ENCODE measurements around the gene IQGAP2. TPM values are rescaled to one million over a fixed set of nuclear protein-coding genes. Genes with fewer than 3 reads are reported as not detected.

The IQGAP2 gene
- total and polyA plus RNA-seq, 2 of the 8 experiments (the other 6 are each of a cell fraction or from before 2014, with no cell fraction given), result 19.7 to 66.0 TPM

- no peak overlapping the region for H4K91ac ChIP-seq (replicated peaks; ENCODE audit: insufficient read length, low read length)
- peaks cover 6 to 37% (median 33%) of the 10 kb centered on the region in 4 experiments for H3K4me1 ChIP-seq (replicated peaks in 1 of 4; ENCODE audit: control insufficient read depth in 3 of 4, insufficient read depth in 4 of 4, low read length in 3 of 4)
- H3K23me2 ChIP-seq (ENCODE audit: low read depth, low read length), result peaks cover 2% of the 10 kb centered on the region; the same call in 1 of the 2 replicates
- no peak overlapping the region; the same call in 1 of the 2 replicates for H2BK5ac ChIP-seq (ENCODE audit: low read depth, low read length)
- no peaks in the 10 kb centered on the region for H3K27me3 ChIP-seq (replicated peaks in 1 of 4; ENCODE audit: control insufficient read depth in 3 of 4, extremely low read depth in 1 of 4, insufficient read depth in 3 of 4, low read length in 3 of 4)
- no peak overlapping the region for H3K23ac ChIP-seq (ENCODE audit: insufficient read length)
- no peak overlapping the region for H2AK5ac ChIP-seq (ENCODE audit: low read depth, low read length)
- ChIA-PET POLR2A (ENCODE audit: partially characterized antibody) (no interaction called here), CTCF (ENCODE audit: partially characterized antibody) (interaction anchor here (0.9 to 6.5 kb wide), 9 partner anchors 14 to 96 kb away, joined by 3 to 69 read pairs (median 7); partner anchors contain the start of gene IQGAP2)
- H2AFZ ChIP-seq (ENCODE audit: low read length), result no peak overlapping the region
- H2BK15ac ChIP-seq (ENCODE audit: low read length), result no peak overlapping the region
- H3K27ac ChIP-seq (ENCODE audit: low read depth, low read length), result no peak overlapping the region
- H2BK20ac ChIP-seq (ENCODE audit: low read length), result no peak overlapping the region
- peak overlapping the region; percentile 27; the same call in 1 of the 2 replicates for H2BK12ac ChIP-seq (ENCODE audit: low read depth, low read length)
- no peak overlapping the region for H3K4me2 ChIP-seq (ENCODE audit: insufficient read depth in 1 of 2, low read depth in 2 of 2, low read length in 2 of 2)
- no peak for FAIRE-seq
- H3K36me3 ChIP-seq (ENCODE audit: control insufficient read depth in 2 of 4, insufficient read depth in 4 of 4, low read length in 3 of 4), result no peaks in the 10 kb centered on the region
- H4K5ac ChIP-seq (ENCODE audit: insufficient read length, low read depth, low read length), result no peak overlapping the region
- no peak overlapping the region for H3K14ac ChIP-seq (ENCODE audit: insufficient read length)
- no peak overlapping the region for H3K56ac ChIP-seq (replicated peaks; ENCODE audit: insufficient read length, low read depth, low read length)
- H2BK120ac ChIP-seq (replicated peaks; ENCODE audit: low read depth, low read length), result no peak overlapping the region
- no peaks in the 10 kb centered on the region for H3K9me3 ChIP-seq (ENCODE audit: insufficient read depth in 2 of 2, low read depth in 1 of 2, low read length in 1 of 2)
- 0 out of 2 replicates have a peak, but pooled peaks cover 2% of the 10 kb centered on the region for H3K79me1 ChIP-seq (ENCODE audit: low read depth, low read length)
- no peak overlapping the region for H3K4me3 ChIP-seq (ENCODE audit: extremely low read depth in 1 of 4, insufficient read depth in 2 of 4, low read depth in 3 of 4, low read length in 4 of 4)
- no peak overlapping the region for H3K18ac ChIP-seq (ENCODE audit: extremely low read depth, low read length)
- H4K8ac ChIP-seq (ENCODE audit: extremely low read depth, insufficient read depth, low read length), result no peak overlapping the region
- no peaks in the 10 kb centered on the region for H4K20me1 ChIP-seq (replicated peaks in 1 of 2; ENCODE audit: control insufficient read depth in 1 of 2, insufficient read depth in 2 of 2, low read length in 2 of 2)
- DNase-seq (ENCODE audit: low read depth in 1 of 2, low spot score in 2 of 2), result no peak
- TF ChIP-seq RFX5 (IDR thresholded peaks at IDR 0.05; ENCODE audit: borderline replicate concordance, low read depth, low read length) (no peak), SRF (IDR thresholded peaks at IDR 0.05; ENCODE audit: low read depth, low read length) (no peak), SP2 (IDR thresholded peaks at IDR 0.05; ENCODE audit: low read length) (no peak), TBP (IDR thresholded peaks at IDR 0.05; ENCODE audit: low read depth, low read length) (no peak), CHD2 (IDR thresholded peaks at IDR 0.05; ENCODE audit: low read length) (no peak), CBX5 (IDR thresholded peaks at IDR 0.05; ENCODE audit: low read depth, low read length) (no peak)
- TF ChIP-seq, protein P1, sequence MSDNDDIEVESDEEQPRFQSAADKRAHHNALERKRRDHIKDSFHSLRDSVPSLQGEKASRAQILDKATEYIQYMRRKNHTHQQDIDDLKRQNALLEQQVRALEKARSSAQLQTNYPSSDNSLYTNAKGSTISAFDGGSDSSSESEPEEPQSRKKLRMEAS (IDR thresholded peaks at IDR 0.05), result no peak
- H3K4ac ChIP-seq (replicated peaks; ENCODE audit: insufficient read length, low read depth, low read length), result no peak overlapping the region
- H3K79me2 ChIP-seq (ENCODE audit: control insufficient read depth in 1 of 2, insufficient read depth in 2 of 2, low read length in 2 of 2), result peaks cover 0 to 28% of the 10 kb centered on the region in 2 experiments; a peak in 2 of 4 replicates
- no peak overlapping the region for H3K9ac ChIP-seq (replicated peaks in 1 of 4; ENCODE audit: extremely low read depth in 1 of 4, low read depth in 3 of 4, low read length in 3 of 4)
Measured at GRCh38 chr5:76485511-76485910, 82.4 kb downstream of the IQGAP2 start.

Measured in H1 (cell line).